Keratinocyte (primary cell): ENCODE measurements around the gene UGGT2. TPM values are rescaled to one million over a fixed set of nuclear protein-coding genes. Genes with fewer than 3 reads are reported as not detected.
"Not testable (repeated sequence)": the region's sequence is repeated elsewhere in the genome, so short reads cannot be mapped to it uniquely, and the experiment has no call there.

Experiments
- DNase-seq: peaks from one replicate; pipeline ENCODE4 v3.0.0-alpha.2; 2011; ENCODE audit warnings: low read depth, missing footprints, low spot score
- FAIRE-seq: peaks from 2 replicates; lab custom pipeline; 2011; peaks lifted over from hg19 to GRCh38; lab: Jason Lieb, UNC
- H2AFZ ChIP-seq: 2 replicates; pipeline ENCODE4 v1.6.0; 2012; ENCODE audit warnings: low read length, control low read depth, inconsistent platforms; ENCODE audit not compliant: control insufficient read depth
- H3K27ac ChIP-seq: 2 replicates; pipeline ENCODE4 v1.5.1; 2011; ENCODE audit warnings: low read length; ENCODE audit not compliant: control insufficient read depth, insufficient read depth
- H3K27me3 ChIP-seq: 3 replicates; pipeline ENCODE4 v1.6.0; 2011; ENCODE audit warnings: low read length; ENCODE audit not compliant: control insufficient read depth, insufficient read depth; ENCODE audit errors: extremely low read depth
- H3K36me3 ChIP-seq, 2 experiments: 2 replicates in 1 of 2; 3 replicates in 1 of 2; pipeline ENCODE4 v1.5.1; 2011; ENCODE audit warnings: low read length in 2 of 2, mild to moderate bottlenecking in 1 of 2; ENCODE audit not compliant: control insufficient read depth in 2 of 2, insufficient read depth in 2 of 2; ENCODE audit errors: extremely low read depth in 1 of 2
- H3K4me1 ChIP-seq: 3 replicates; pipeline ENCODE4 v1.5.1; 2011; ENCODE audit warnings: low read length; ENCODE audit not compliant: control insufficient read depth, insufficient read depth; ENCODE audit errors: extremely low read depth
- H3K4me2 ChIP-seq: 3 replicates; pipeline ENCODE4 v1.6.0; 2011; ENCODE audit warnings: low read depth, low read length; ENCODE audit not compliant: control insufficient read depth, insufficient read depth; ENCODE audit errors: extremely low read depth
- H3K4me3 ChIP-seq, 3 experiments: fragments of 200-600 bp in 1 of 3; sonication (generic) in 1 of 3; 2 replicates in 2 of 3; 3 replicates in 1 of 3; pipeline ENCODE4 v1.5.1; 2011 to 2016; ENCODE audit warnings: low read length in 3 of 3, mild to moderate bottlenecking in 3 of 3, control low read depth in 2 of 3, inconsistent platforms in 1 of 3, low read depth in 1 of 3, mixed read lengths in 1 of 3, mixed run types in 1 of 3, moderate library complexity in 1 of 3; ENCODE audit not compliant: control insufficient read depth in 2 of 3, insufficient read depth in 2 of 3; ENCODE audit errors: extremely low read depth in 1 of 3
- H3K79me2 ChIP-seq: 2 replicates; pipeline ENCODE4 v1.6.0; 2012; ENCODE audit warnings: low read length; ENCODE audit not compliant: control insufficient read depth, insufficient read depth
- H3K9ac ChIP-seq: 3 replicates; pipeline ENCODE4 v1.6.0; 2011; ENCODE audit warnings: low read length; ENCODE audit not compliant: control insufficient read depth, insufficient read depth; ENCODE audit errors: extremely low read depth
- H3K9me1 ChIP-seq: 3 replicates; pipeline ENCODE4 v1.6.0; 2011; ENCODE audit warnings: low read length; ENCODE audit not compliant: control insufficient read depth, insufficient read depth; ENCODE audit errors: extremely low read depth
- H3K9me3 ChIP-seq: 2 replicates; pipeline ENCODE4 v1.5.1; 2012; ENCODE audit warnings: low read depth, low read length; ENCODE audit not compliant: control insufficient read depth
- H4K20me1 ChIP-seq: 3 replicates; pipeline ENCODE4 v1.6.0; 2011; ENCODE audit warnings: low read length; ENCODE audit not compliant: control insufficient read depth, insufficient read depth; ENCODE audit errors: extremely low read depth
- EZH2 ChIP-seq: IDR thresholded peaks from one replicate; pipeline ENCODE4 v1.6.1; 2012; ENCODE audit warnings: inconsistent platforms, mild to moderate bottlenecking, low read length, moderate library complexity
- dilution Hi-C: fragments of 300-500 bp; cut with MboI; formaldehyde crosslinking; loops from one replicate; pipeline ENCODE4 v1.7.0; 2020; ENCODE audit warnings: low sequenced_read_pairs; ENCODE audit not compliant: extremely low pct_ligation_motif_present
- polyA plus RNA-seq, 5 experiments: library from polyadenylated mRNA; depleted of rRNA in 3 of 5; stranded (reverse) in 3 of 5; stranded (forward) in 1 of 5; unstranded in 1 of 5; fragments of >200 nt; gene quantifications; 1 replicate in 1 of 5; 2 replicates in 3 of 5; 3 replicates in 1 of 5; pipeline versions ENCODE4 v1.2.1 to v1.2.3, GENCODE V29; 2011 to 2012; ENCODE audit warnings: missing spikeins in 2 of 5, low read depth in 1 of 5, low replicate concordance in 1 of 5
- TF ChIP-seq, protein P1 (sequence below), 3 experiments: IDR thresholded peaks in 1 of 3; conservative IDR thresholded peaks in 1 of 3; optimal IDR thresholded peaks in 1 of 3; 2 replicates in 2 of 3; 3 replicates in 1 of 3; pipeline versions ENCODE3 to v1.5.1; 2011; ENCODE audit warnings: low read length in 3 of 3, mild to moderate bottlenecking in 3 of 3, moderate library complexity in 2 of 3, control low read depth in 1 of 3, inconsistent platforms in 1 of 3; ENCODE audit not compliant: insufficient read depth in 2 of 3; ENCODE audit errors: extremely low read depth in 1 of 3

The UGGT2 gene
- polyA plus RNA-seq, 1 donor (not counting 4 experiments of a cell fraction or from before 2014, with no cell fraction given), result 12.5 TPM

DNA sequence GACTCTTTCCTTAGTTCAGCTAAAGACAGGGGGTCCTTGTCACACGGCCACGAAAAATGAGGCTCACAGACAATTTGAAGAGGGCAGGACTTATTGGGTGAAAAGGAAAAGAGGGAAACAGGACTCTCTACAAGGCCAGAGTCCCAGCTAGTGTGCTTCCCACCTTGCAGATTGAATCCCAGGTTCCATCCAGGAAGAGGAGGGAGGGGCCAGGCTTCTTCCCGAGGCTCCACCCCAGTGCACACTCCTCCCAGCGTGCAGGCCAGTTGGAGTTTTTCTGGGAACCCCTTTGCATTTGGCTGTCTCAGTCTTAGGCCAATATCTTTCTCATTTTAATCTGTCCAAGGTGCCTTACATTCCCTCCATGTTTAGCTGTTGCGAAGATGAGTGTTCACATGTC is 269.5 kb downstream of the UGGT2 start:
- H3K79me2 ChIP-seq, result peaks cover 3% of the 10 kb centered on the region
- no peaks in the 10 kb centered on the region for H3K9me1 ChIP-seq
- no peaks in the 10 kb centered on the region for H3K9me3 ChIP-seq
- H3K36me3 ChIP-seq, result peaks cover 6 to 19% of the 10 kb centered on the region in 2 experiments
- H3K4me1 ChIP-seq, result peaks cover 18% of the 10 kb centered on the region
- H3K9ac ChIP-seq, result no peak overlapping the region
- TF ChIP-seq, protein P1, sequence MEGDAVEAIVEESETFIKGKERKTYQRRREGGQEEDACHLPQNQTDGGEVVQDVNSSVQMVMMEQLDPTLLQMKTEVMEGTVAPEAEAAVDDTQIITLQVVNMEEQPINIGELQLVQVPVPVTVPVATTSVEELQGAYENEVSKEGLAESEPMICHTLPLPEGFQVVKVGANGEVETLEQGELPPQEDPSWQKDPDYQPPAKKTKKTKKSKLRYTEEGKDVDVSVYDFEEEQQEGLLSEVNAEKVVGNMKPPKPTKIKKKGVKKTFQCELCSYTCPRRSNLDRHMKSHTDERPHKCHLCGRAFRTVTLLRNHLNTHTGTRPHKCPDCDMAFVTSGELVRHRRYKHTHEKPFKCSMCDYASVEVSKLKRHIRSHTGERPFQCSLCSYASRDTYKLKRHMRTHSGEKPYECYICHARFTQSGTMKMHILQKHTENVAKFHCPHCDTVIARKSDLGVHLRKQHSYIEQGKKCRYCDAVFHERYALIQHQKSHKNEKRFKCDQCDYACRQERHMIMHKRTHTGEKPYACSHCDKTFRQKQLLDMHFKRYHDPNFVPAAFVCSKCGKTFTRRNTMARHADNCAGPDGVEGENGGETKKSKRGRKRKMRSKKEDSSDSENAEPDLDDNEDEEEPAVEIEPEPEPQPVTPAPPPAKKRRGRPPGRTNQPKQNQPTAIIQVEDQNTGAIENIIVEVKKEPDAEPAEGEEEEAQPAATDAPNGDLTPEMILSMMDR (optimal IDR thresholded peaks at IDR 0.05 in 1 of 3, IDR thresholded peaks at IDR 0.05 in 1 of 3, conservative IDR thresholded peaks at IDR 0.05 in 1 of 3; ENCODE audit: extremely low read depth in 1 of 3, insufficient read depth in 2 of 3, low read length in 3 of 3), result no peak
- no peak for TF ChIP-seq EZH2
- FAIRE-seq (no peak), DNase-seq (no peak)
- H3K4me2 ChIP-seq, result no peak overlapping the region
- H3K27ac ChIP-seq, result no peak overlapping the region
- H3K4me3 ChIP-seq, result no peak overlapping the region
- dilution Hi-C loops, result no loop called here
- no peaks in the 10 kb centered on the region for H3K27me3 ChIP-seq
- peaks cover 3% of the 10 kb centered on the region for H4K20me1 ChIP-seq
- H2AFZ ChIP-seq, result no peak overlapping the region

DNA sequence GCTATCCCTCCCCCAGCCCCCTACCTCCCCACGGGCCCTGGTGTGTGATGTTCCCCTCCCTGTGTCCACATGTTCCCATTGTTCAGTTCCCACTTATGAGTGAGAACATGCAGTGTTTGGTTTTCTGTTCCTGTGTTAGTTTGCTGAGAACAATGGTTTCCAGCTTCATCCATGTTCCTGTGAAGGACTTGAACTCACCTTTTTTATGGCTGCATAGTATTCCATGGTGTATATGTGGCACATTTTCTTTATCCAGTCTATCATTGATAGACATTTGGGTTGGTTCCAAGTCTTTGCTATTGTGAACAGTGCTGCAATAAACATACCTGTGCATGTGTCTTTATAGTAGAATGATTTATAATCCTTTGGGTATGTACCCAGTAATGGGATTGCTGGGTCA is 271.3 kb downstream of the UGGT2 start:
- H4K20me1 ChIP-seq, H3K27me3 ChIP-seq, dilution Hi-C loops, H3K4me2 ChIP-seq, H3K9ac ChIP-seq, H2AFZ ChIP-seq, H3K4me3 ChIP-seq, H3K36me3 ChIP-seq, H3K9me1 ChIP-seq, H3K9me3 ChIP-seq, H3K79me2 ChIP-seq, DNase-seq, FAIRE-seq, H3K27ac ChIP-seq: not testable (repeated sequence)
- H3K4me1 ChIP-seq, result peaks cover 18% of the 10 kb centered on the region

DNA sequence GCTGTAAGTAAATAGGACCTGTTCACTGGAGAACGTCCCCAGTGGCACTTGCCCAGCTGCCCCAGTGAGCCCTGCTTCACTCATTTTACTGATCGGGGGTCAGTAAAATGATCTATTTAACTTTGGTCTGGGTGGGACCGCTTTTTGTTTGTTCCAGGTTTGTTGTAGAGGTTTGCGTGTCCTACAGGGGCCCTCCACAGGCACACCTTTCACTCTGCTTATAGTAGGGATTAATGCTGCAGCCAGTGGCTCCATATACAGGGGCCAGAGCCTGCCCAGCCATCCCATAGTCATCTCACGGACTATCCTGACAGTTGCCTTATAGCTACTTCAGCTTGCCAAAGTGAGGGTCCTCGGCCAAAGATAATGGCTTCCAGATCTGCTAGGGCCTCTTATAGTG is 272.2 kb downstream of the UGGT2 start:
- H3K79me2 ChIP-seq, result peaks cover 3% of the 10 kb centered on the region
- TF ChIP-seq EZH2, result no peak
- TF ChIP-seq, protein P1 (optimal IDR thresholded peaks at IDR 0.05 in 1 of 3, IDR thresholded peaks at IDR 0.05 in 1 of 3, conservative IDR thresholded peaks at IDR 0.05 in 1 of 3; ENCODE audit: extremely low read depth in 1 of 3, insufficient read depth in 2 of 3, low read length in 3 of 3), result no peak
- no peaks in the 10 kb centered on the region for H3K9me3 ChIP-seq
- H4K20me1 ChIP-seq, result peaks cover 3% of the 10 kb centered on the region
- H3K27ac ChIP-seq, result no peak overlapping the region
- H3K36me3 ChIP-seq, result peaks cover under 1 to 5% of the 10 kb centered on the region in 2 experiments
- no peak overlapping the region for H3K4me3 ChIP-seq
- dilution Hi-C loops, result no loop called here
- H3K9ac ChIP-seq, result no peak overlapping the region
- no peak overlapping the region for H2AFZ ChIP-seq
- FAIRE-seq (no peak), DNase-seq (no peak)
- H3K9me1 ChIP-seq, result no peaks in the 10 kb centered on the region
- H3K27me3 ChIP-seq, result no peaks in the 10 kb centered on the region
- no peak overlapping the region for H3K4me2 ChIP-seq
- H3K4me1 ChIP-seq, result peaks cover 18% of the 10 kb centered on the region
